Jurkat, Clone E6-1 (cell line): ENCODE results near the gene UHMK1. TPM values are rescaled to one million over a fixed set of nuclear protein-coding genes. Genes with fewer than 3 reads are reported as not detected.
A peak's percentile ranks its signal among the peaks of the same experiment; 100 is the strongest.
"Not testable (repeated sequence)": the region's sequence is repeated elsewhere in the genome, so short reads cannot be mapped to it uniquely, and the experiment has no call there.

ENCODE experiments used
- DNase-seq: peaks from one replicate; pipeline ENCODE4 v3.0.0-alpha.2; 2011; ENCODE audit warnings: low read depth, low spot score
- H3K4me3 ChIP-seq: 2 replicates; pipeline ENCODE4 v1.5.1; 2011; ENCODE audit warnings: mild to moderate bottlenecking, low read length, control low read depth, moderate library complexity
- polyA plus RNA-seq: library from polyadenylated mRNA; unstranded; fragments of >200 nt; gene quantifications from one replicate; pipeline ENCODE4 v1.2.1, GENCODE V29; 2012; ENCODE audit warnings: missing spikeins; ENCODE audit not compliant: insufficient read length, insufficient read depth

The UHMK1 gene, protein sequence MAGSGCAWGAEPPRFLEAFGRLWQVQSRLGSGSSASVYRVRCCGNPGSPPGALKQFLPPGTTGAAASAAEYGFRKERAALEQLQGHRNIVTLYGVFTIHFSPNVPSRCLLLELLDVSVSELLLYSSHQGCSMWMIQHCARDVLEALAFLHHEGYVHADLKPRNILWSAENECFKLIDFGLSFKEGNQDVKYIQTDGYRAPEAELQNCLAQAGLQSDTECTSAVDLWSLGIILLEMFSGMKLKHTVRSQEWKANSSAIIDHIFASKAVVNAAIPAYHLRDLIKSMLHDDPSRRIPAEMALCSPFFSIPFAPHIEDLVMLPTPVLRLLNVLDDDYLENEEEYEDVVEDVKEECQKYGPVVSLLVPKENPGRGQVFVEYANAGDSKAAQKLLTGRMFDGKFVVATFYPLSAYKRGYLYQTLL
- polyA plus RNA-seq = 17.1 TPM

DNA sequence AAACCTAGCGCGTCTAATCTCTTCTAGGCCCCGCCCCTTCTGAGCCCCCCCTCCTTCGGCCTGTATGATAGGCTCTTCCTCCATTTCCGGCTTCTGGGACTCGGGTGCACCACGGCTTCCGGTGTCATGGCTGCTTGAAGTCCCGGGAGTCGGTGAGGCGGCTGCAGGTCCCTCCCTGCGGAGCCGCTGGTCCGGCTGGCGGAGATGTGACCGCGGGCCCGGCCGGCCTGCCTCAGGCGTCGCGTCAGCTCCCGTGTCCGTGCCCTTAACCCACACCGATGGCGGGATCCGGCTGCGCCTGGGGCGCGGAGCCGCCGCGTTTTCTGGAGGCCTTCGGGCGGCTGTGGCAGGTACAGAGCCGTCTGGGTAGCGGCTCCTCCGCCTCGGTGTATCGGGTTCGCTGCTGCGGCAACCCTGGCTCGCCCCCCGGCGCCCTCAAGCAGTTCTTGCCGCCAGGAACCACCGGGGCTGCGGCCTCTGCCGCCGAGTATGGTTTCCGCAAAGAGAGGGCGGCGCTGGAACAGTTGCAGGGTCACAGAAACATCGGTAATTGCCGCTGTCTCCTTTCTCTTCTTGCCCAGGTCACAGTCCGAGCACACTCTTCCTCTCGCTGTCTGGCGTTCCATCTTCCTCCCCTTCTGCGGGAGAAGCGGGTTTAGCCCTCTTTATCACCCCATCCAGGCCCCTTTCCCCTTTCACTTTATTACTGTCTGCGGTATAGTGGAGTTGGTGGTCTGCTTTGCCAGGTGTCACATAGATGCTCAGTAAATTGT is at the start of gene UHMK1:
UHMK1 (plus strand) TSS at position 96 of the 773 bp plus-strand sequence; CDS start at position 279, 183 bp downstream.
- peak within 1 kb of the TSS; percentile 73 for H3K4me3 ChIP-seq
- peak; percentile 88 for DNase-seq

DNA sequence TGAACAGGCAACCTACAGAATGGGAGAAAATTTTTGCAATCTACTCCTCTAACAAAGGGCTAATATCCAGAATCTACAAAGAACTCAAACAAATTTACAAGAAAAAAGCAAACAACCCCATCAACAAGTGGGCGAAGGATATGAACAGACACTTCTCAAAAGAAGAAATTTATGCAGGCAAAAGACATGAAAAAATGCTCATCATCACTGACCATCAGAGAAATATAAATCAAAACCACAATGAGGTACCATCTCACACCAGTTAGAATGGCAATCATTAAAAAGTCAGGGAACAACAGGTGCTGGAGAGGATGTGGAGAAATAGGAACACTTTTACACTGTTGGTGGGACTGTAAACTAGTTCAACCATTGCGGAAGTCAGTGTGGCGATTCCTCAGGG is 43.3 kb upstream of the UHMK1 start:
- not testable (repeated sequence) for H3K4me3 ChIP-seq, DNase-seq

DNA sequence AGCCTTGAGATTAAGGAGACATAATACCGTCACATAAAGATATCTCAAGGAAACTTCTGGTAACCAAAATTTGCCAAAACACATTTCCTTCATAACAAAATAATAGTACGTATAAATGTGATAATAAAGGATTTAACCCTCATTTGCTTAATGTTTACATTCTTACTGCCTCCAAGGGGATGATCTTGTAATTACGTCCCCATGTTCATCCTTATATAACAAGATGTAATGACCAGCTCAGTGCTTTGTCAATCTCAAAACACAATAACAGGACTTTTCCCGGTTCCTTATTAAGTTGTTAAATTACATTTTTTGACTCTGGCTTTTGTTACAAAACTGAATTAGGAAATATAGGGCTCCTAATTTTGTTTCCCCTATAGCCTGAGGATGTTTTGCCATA is 41.3 kb upstream of the UHMK1 start:
- DNase-seq = no peak
- H3K4me3 ChIP-seq = no peak overlapping the region

DNA sequence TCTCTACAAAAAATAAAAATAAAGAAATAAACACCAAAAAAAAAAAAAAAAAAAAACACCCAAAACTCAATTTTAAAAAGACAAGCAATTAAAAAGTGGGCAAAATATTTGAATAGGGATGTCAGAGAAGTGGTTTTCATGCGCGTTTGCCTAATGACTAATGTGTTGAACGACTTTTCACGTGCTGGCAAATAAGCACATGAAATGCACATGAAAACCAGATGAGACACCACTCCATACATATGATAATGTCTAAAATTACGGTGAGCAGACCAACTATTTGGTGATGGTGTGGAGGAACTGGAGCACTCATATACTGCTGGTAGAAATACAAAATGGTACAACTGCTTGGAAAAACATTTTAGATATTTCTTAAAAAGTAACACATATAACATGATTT is 39.4 kb upstream of the UHMK1 start:
- no peak overlapping the region for H3K4me3 ChIP-seq
- no peak for DNase-seq

DNA sequence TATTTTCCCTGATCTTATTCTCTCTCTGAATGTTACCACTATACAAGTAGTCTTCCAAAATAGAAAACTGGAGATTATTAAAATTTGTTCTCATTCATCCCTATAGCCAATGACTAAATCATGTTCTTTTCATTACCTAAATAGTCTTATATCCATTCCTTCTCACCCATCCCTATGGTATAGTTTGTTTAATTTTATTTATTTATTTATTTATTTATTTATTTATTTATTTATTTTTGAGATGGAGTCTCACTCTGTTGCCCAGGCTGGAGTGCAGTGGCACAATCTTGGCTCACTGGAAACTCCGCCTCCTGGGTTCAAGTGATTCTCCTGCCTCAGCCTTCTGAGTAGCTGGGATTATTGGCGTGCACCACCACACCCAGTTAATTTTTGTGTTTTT is 35.2 kb upstream of the UHMK1 start:
- not testable (repeated sequence) for H3K4me3 ChIP-seq, DNase-seq

DNA sequence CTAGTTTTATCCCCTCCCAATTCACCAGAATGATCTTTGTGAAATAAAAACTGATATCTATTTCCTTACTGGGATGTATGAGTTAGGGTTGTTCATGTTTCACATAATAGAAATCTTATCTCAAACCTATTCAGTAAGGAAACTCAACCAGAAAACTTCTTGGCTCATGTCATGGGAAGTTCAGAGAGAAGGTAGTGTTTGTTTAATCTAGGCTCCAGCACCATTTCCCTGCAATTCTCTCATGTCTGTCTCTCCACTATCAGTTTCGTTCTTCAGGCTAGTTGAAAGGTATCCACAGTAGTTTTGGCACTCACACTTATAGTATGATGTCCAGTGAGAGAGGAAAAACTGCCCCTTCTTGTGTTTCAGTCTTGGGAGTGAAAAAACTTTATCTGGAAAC is 34.6 kb upstream of the UHMK1 start:
- no peak for DNase-seq
- H3K4me3 ChIP-seq = no peak overlapping the region

DNA sequence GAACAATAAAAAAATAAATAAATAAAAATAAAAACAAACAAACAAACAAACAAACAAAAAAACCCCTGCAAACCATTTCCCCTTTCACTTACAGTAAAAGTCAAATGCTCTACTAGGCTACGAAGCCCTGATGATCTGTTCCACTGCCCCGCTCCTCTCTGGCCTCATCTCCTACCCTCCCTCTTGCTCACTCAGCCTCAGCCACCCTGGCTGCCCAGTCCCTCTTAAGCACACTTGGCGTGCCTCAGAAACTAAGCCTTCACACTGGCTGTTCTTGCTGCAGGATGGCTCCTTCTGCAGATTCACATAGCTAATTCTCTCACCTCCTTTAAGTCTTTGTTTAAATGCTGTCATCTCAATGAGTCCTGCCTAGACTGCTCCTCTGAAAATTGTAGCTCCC is 30.8 kb upstream of the UHMK1 start:
- H3K4me3 ChIP-seq = no peak overlapping the region
- no peak for DNase-seq

DNA sequence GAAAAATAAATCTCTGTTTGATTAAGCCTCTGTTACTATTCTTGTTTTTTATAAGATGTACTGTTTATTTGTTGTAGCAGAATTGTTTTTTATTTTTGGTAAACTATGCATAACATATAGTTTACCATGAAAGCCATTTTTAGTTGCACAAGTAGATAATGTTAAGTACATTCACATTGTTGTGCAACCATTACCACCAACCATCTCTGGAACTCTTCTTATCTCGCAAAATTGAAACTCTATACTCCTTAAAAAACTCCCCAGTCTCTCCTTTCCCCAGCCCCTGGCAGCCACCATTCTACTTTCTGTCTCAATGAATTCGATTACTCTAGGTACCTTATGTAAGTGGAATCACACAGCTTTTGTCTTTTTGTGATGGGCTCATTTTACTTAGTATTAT is 27.4 kb upstream of the UHMK1 start:
- no peak for DNase-seq
- no peak overlapping the region for H3K4me3 ChIP-seq

DNA sequence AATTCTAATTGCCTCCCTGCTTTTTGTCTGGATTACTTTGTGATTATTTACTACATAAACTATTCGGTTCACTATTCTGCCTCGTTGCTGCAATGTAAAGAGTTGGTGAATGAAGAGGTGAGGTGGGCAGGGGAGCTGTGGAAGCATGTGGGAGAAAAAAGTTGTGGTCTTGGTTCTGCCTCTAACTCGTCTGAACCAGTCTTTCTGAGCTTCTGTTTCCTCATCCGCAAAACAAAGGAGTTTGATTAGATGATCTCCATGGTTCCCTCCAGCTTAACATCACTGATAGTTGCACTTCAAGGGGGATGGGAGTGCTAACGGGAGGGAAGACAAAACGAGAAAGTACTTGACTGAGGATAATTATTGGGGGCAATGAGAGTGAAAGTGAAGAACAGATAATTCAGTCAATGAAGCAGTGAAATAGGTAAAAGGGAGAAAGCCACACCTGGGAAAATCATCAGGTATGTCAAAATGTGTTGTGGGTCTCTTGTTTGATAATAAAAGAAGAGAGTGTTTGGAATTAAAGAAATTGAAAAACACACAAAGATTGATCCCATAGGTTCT is 26.2 kb upstream of the UHMK1 start:
- no peak for DNase-seq
- H3K4me3 ChIP-seq = no peak overlapping the region

DNA sequence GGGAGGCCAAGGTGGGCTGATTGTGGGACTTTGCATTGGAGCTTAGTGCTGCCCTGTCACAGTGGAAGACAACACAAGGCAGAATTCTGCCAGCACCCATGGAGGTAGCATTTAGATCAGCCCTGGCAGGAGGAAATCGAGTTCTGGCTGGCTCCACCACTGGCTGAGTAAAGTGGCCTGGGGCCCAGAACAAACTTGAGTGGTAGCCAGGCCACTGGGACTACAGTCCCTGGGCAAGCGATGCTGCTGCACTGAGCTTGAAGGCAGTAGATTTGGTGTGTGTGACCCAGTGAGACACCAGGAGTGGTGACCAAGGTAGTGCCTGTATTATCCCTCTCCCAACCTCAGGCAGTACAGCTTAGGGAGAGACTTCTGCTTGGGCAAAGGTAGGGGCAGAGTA is 22.5 kb upstream of the UHMK1 start:
- no peak overlapping the region for H3K4me3 ChIP-seq
- DNase-seq = no peak

DNA sequence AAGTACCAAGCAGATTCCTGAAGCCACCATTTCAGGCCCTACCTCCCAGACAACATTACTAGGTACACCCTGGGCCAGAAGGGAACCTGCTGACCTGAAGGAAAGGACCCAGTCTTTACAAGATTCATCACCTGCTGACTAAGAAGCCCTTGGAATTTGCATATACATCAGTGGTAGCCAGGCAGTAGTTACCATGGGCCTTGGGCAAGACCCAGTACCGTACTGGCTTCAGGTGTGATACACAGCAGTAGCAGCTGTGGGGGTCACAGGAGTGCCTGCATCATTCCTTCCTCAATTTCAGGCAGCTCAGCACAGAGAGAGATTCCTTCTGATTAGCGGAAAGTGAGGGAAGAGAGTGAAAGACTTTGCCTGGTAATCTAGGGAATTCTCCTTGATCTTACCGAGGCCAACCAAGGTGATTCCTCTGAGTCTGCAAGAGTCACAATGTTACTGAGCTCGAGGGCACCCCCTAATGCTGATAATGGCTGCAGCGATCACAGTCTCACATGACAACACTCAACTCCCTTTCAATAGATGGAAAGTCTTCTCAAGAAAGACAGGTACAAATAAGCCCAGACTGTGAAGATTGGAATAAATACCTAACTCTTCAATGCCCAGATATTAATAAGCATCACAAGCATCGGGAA is 22.0 kb upstream of the UHMK1 start:
- no peak overlapping the region for H3K4me3 ChIP-seq
- DNase-seq = no peak

DNA sequence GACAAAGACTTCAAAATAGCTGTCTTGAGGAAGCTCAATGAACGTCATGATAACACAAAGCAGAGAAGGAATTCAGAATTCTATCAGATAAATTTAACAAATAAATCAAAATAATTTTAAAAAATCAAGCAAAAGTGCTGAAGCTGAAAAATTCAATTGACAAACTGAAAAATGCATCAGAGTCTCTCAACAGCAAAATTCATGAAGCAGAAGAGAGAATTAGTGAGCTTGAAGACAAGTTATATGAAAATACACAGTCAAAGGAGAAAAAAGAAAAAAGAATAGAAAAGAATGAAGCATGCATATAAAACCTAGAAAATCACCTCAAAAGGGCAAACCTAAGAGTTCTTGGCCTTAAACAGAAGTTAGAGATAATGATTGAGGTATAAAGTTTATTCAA is 21.0 kb upstream of the UHMK1 start:
- H3K4me3 ChIP-seq = no peak overlapping the region
- DNase-seq = no peak

DNA sequence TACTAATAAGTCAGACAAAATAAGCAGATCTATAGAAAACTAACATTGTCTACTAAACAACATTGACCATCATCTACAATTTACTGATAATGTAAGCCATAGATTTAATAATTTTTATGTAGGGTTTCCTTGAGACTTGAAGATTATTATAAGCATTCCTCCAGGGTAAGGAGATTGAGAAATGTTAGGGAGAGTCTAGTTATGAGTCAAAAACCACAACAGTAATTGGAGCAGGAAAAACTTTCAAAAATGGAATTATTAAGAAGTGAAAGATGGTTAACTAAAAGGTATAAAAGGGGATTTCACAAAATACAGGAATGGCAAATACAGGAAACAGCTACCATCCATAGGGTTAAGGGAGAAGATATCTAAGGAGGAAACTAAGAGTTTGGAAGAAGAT is 12.4 kb upstream of the UHMK1 start:
- no peak overlapping the region for H3K4me3 ChIP-seq
- no peak for DNase-seq

DNA sequence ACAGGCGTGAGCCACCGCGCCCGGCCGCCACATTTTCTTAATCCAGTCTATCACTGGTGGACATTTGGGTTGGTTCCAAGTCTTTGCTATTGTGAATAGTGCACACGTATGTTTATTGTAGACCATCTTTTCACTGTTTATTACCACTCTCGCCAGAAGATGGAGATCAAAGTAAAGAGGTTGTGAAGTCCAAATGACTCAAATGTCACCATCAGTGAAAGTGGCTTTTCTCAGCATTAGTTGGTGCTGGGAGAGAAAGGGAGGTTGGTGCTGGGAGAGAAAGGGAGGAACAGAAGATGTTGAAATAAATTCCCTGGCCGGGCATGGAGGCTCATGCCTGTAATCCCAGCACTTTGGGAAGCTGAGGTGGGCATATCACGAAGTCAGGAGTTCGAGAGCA is 10.4 kb upstream of the UHMK1 start:
- DNase-seq = no peak
- no peak overlapping the region for H3K4me3 ChIP-seq

DNA sequence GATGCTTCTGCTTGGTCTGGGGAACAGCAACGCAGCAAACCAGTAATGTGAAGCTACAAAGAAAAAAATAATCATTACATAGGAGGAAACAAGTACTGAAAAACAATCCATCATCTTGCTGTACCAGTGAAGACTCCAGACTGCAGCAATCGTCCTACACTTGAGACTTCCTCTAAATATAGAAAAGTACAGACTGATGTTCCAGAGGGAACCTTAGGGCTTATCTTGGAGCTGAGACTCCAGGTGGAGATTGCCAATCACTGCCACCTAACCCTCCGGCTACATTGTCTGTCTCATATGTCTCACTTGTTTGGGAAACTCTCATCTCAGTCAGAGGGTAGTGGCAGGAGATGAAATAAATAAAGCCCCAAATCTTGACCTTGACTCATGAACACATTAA is 9.4 kb upstream of the UHMK1 start:
- no peak overlapping the region for H3K4me3 ChIP-seq
- DNase-seq = no peak

DNA sequence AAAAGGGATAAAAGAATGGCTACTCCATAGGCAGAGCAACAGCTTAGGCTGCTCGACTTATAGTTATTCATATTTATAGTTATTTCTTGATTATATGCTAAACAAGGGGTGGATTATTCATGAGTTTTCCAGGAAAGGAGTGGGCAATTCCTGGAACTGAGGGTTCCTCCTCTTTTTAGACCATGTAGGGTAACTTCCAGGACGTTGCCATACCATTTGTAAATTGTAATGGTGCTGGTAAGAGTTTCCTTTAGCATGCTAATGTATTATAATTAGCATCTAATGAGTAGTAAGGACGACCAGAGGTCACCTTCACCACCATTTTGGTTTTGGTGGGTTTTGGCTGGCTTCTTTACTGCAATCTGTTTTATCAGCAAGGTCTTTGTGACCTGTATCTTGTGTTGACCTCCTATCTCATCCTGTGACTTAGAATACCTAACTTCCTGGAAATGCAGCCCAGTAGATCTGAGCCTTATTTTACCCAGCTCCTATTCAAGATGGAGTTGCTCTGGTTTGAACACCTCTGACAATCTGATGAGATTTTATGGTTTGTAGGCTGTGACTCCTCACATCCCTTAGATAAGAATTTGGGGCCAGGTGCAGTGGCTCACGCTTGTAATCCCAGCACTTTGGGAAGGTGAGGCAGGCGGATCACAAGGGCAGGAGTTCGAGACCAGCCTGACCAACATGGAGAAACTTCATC is 1.9 kb upstream of the UHMK1 start:
- not testable (repeated sequence) for DNase-seq

DNA sequence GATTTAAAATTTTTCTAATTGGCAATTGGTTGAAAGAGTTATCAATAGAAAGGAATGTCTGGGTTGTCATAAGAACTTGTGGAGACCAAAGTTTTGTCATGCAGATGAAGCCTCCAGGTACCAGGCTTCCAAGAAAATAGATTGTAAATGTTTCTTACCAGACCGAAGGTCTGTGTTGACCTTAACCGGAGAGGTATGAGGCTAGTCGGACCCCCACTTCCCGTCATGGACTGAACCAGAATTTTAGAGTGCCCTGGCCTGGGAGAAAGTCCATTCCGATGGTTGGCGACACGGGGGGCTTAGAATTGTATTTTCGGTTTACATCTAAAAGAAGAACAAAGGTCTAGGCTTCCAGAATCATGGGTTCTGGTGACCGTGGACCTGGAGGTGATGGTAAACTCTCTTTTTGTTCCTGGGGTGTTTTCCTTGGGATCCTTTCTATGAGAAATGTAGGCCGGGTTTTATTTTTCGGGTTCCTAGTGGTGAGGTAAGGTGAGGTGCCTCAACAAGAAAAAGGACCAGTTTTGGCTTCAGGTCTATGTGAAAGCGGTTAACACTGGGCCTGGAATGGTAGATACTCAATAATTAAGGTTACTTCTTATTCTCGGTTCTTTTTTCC is 405 bp upstream of the UHMK1 start:
- peak overlapping the region; percentile 73 for H3K4me3 ChIP-seq
- DNase-seq = no peak

More for the DNA sequence above, 1.9 kb upstream of the UHMK1 start:
- not testable (repeated sequence) for H3K4me3 ChIP-seq

DNA sequence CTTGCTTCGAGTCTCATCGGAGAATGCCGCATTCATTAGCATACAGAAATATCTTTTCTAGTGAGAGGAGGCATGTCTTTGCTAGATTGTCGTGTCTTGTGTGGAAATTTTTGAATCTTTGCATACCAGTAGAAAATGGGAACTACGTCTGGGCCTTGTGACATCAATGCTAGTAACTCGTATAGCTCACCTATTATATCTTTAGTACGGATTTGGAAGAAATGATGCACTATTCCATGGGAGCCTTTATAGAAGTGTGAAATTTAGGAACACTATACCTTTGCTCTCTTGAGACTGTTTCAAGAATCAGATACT is 835 bp downstream of the UHMK1 start:
- peak overlapping the region; percentile 73 for H3K4me3 ChIP-seq
- no peak for DNase-seq

DNA sequence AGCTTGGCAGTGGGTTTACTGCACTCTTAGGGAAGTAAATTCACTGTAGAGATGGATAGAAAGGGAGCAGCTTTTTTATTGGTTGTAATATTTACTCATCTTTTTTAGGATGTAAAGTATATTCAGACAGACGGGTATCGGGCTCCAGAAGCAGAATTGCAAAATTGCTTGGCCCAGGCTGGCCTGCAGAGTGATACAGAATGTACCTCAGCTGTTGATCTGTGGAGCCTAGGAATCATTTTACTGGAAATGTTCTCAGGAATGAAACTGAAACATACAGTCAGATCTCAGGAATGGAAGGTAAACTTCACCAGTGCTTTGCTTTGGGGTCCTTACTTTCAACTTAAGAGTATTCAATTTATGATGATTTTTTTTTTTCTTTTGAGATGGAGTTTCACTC is 3.2 kb downstream of the UHMK1 start:
- H3K4me3 ChIP-seq = no peak overlapping the region
- no peak for DNase-seq
